Astrocyte (in vitro differentiated cells and primary cell): ENCODE measurements around the gene RARRES1. TPM values are rescaled to one million over a fixed set of nuclear protein-coding genes. Genes with fewer than 3 reads are reported as not detected.

Experiments used
- DNase-seq: peaks from one replicate; pipeline ENCODE4 v3.0.0-alpha.2; 2010; ENCODE audit warnings: low read depth
- FAIRE-seq: peaks from 2 replicates; lab custom pipeline; 2011; peaks lifted over from hg19 to GRCh38; lab: Jason Lieb, UNC
- H2AFZ ChIP-seq: 2 replicates; pipeline ENCODE4 v1.6.0; 2012; ENCODE audit warnings: low read depth, low read length, inconsistent platforms
- H3K27ac ChIP-seq: 2 replicates; pipeline ENCODE4 v1.5.1; 2011; ENCODE audit warnings: low read depth, low read length, inconsistent platforms
- H3K27me3 ChIP-seq: 2 replicates; pipeline ENCODE4 v1.6.0; 2011; ENCODE audit warnings: low read length, inconsistent platforms; ENCODE audit not compliant: insufficient read depth
- H3K36me3 ChIP-seq: 2 replicates; pipeline ENCODE4 v1.5.1; 2011; ENCODE audit warnings: low read length, inconsistent platforms; ENCODE audit not compliant: insufficient read depth
- H3K4me1 ChIP-seq: 2 replicates; pipeline ENCODE4 v1.5.1; 2011; ENCODE audit warnings: low read length, inconsistent platforms; ENCODE audit not compliant: insufficient read depth
- H3K4me2 ChIP-seq: 2 replicates; pipeline ENCODE4 v1.6.0; 2012; ENCODE audit warnings: low read length, inconsistent platforms
- H3K4me3 ChIP-seq: 2 replicates; pipeline ENCODE4 v1.5.1; 2011; ENCODE audit warnings: low read depth, mild to moderate bottlenecking, low read length, inconsistent platforms; ENCODE audit not compliant: insufficient read depth
- H3K79me2 ChIP-seq: 2 replicates; pipeline ENCODE4 v1.6.0; 2012; ENCODE audit warnings: mild to moderate bottlenecking, low read length, inconsistent platforms; ENCODE audit not compliant: insufficient read depth
- H3K9ac ChIP-seq: 2 replicates; pipeline ENCODE4 v1.6.0; 2012; ENCODE audit warnings: mild to moderate bottlenecking, low read length, inconsistent platforms
- H3K9me3 ChIP-seq: 2 replicates; pipeline ENCODE4 v1.5.1; 2012; ENCODE audit warnings: low read depth, mild to moderate bottlenecking, low read length, inconsistent platforms; ENCODE audit not compliant: insufficient read depth
- H4K20me1 ChIP-seq: 2 replicates; pipeline ENCODE4 v1.6.0; 2012; ENCODE audit warnings: low read length, inconsistent platforms; ENCODE audit not compliant: insufficient read depth
- H3K27ac Mint-ChIP-seq: one replicate; pipeline ENCODE4 v1.8.0; 2021; ENCODE audit warnings: mild to moderate bottlenecking, mixed read lengths; ENCODE audit not compliant: unreplicated experiment
- H3K27me3 Mint-ChIP-seq: one replicate; pipeline ENCODE4 v1.8.0; 2021; ENCODE audit warnings: low read depth, mixed read lengths; ENCODE audit not compliant: unreplicated experiment
- H3K36me3 Mint-ChIP-seq: one replicate; pipeline ENCODE4 v1.8.0; 2021; ENCODE audit warnings: low read depth, mixed read lengths; ENCODE audit not compliant: unreplicated experiment
- H3K4me1 Mint-ChIP-seq: one replicate; pipeline ENCODE4 v1.8.0; 2021; ENCODE audit warnings: low read depth, mixed read lengths; ENCODE audit not compliant: unreplicated experiment
- H3K4me3 Mint-ChIP-seq: one replicate; pipeline ENCODE4 v1.8.0; 2021; ENCODE audit warnings: mild to moderate bottlenecking, moderate library complexity, mixed read lengths; ENCODE audit not compliant: unreplicated experiment
- H3K9me3 Mint-ChIP-seq: one replicate; pipeline ENCODE4 v1.8.0; 2021; ENCODE audit warnings: mild to moderate bottlenecking, mixed read lengths; ENCODE audit not compliant: unreplicated experiment
- CTCF ChIP-seq: IDR thresholded peaks from 2 replicates; pipeline ENCODE4 v1.5.1; 2011; ENCODE audit warnings: low read depth, mild to moderate bottlenecking, inconsistent platforms, low read length, moderate library complexity; ENCODE audit not compliant: insufficient read depth
- EZH2 ChIP-seq: IDR thresholded peaks from 2 replicates; pipeline ENCODE4 v1.6.1; 2012; ENCODE audit warnings: mild to moderate bottlenecking, low read length, inconsistent platforms; ENCODE audit not compliant: insufficient read depth
- total RNA-seq: library from RNA; stranded (reverse); gene quantifications from 2 replicates; pipeline ENCODE4 v1.2.1, GENCODE V29; 2021

Gene RARRES1
- total RNA-seq, 1 donor from 2014 or later = 1.2 TPM

GRCh38 chr3:158773845-158774830, 41.9 kb upstream of the RARRES1 start:
- no peak overlapping the region for H3K27ac ChIP-seq
- no peaks in the 10 kb centered on the region for H3K36me3 Mint-ChIP-seq
- no peaks in the 10 kb centered on the region for H4K20me1 ChIP-seq
- H3K36me3 ChIP-seq = no peaks in the 10 kb centered on the region
- DNase-seq = peak; percentile 72
- H3K79me2 ChIP-seq = no peaks in the 10 kb centered on the region
- H3K4me3 Mint-ChIP-seq = no peak overlapping the region
- H3K9me3 Mint-ChIP-seq = no peaks in the 10 kb centered on the region
- peaks cover 16% of the 10 kb centered on the region for H3K4me1 ChIP-seq
- no peak overlapping the region for H3K27ac Mint-ChIP-seq
- no peak overlapping the region for H3K4me2 ChIP-seq
- no peaks in the 10 kb centered on the region for H3K27me3 ChIP-seq
- peaks cover 4% of the 10 kb centered on the region for H3K27me3 Mint-ChIP-seq
- TF ChIP-seq EZH2 (no peak), CTCF (no peak)
- H3K4me1 Mint-ChIP-seq = peaks cover 17% of the 10 kb centered on the region
- H3K9ac ChIP-seq = no peak overlapping the region
- no peak overlapping the region for H3K4me3 ChIP-seq
- FAIRE-seq = peak; percentile 73
- H3K9me3 ChIP-seq = no peaks in the 10 kb centered on the region
- H2AFZ ChIP-seq = no peak overlapping the region

DNA sequence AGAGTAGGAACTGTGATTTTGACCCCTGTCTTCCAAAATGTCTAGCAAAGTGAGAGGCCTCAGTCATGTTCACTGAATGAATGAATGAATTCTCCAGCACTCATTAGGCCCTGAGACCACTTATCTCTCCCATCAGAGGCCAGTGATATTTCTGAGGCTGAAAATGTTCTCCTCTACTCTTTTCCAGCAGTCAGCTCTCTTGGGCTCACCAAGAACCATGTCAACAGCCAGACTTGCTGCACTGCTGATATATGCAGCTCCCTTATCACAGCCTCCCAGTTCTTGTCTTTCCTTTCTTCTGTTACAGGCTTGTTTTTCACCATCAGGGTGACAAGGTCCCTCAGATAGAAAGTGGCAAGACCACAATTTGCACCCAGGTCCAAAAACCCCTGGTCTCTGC, 40.9 kb upstream of the RARRES1 start:
- Histone ChIP-seq H3K79me2 (no peaks in the 10 kb centered on the region), H3K27me3 (no peaks in the 10 kb centered on the region), H3K36me3 (no peaks in the 10 kb centered on the region), H3K27ac (no peak overlapping the region), H3K4me2 (no peak overlapping the region), H3K4me3 (no peak overlapping the region), H3K9me3 (no peaks in the 10 kb centered on the region), H4K20me1 (no peaks in the 10 kb centered on the region), H3K9ac (no peak overlapping the region), H2AFZ (no peak overlapping the region), H3K4me1 (peaks cover 26% of the 10 kb centered on the region)
- FAIRE-seq (no peak), DNase-seq (no peak)
- H3K4me1 Mint-ChIP-seq = peaks cover 27% of the 10 kb centered on the region
- H3K4me3 Mint-ChIP-seq = no peak overlapping the region
- TF ChIP-seq EZH2 (no peak), CTCF (no peak)
- peaks cover 4% of the 10 kb centered on the region for H3K27me3 Mint-ChIP-seq
- no peak overlapping the region for H3K27ac Mint-ChIP-seq
- no peaks in the 10 kb centered on the region for H3K36me3 Mint-ChIP-seq
- H3K9me3 Mint-ChIP-seq = no peaks in the 10 kb centered on the region

DNA sequence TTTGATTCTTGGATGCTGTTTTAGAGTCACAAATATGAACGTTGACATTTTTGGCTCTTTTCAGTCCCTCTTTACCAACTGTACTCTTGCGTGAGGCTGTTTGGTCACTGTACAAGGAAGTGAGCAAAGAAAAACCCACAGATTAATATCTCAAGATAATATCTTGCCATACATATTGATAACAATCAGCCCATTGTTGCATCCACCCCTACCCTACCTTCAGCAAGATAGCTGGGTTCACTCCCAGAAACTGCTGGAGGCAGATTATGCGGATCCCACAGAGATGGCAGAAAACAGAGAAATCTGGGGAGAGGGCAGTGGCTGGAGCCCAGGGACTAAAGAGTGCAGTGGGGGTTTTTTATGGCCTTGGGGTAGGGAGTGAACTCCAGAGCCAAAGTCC, 39.7 kb upstream of the RARRES1 start:
- H3K36me3 Mint-ChIP-seq = no peaks in the 10 kb centered on the region

More for the DNA sequence above, 39.7 kb upstream of the RARRES1 start:
- H3K27me3 Mint-ChIP-seq = peaks cover 4% of the 10 kb centered on the region
- no peaks in the 10 kb centered on the region for H3K79me2 ChIP-seq
- H3K4me3 ChIP-seq = no peak overlapping the region
- no peaks in the 10 kb centered on the region for H3K9me3 Mint-ChIP-seq
- H3K27ac Mint-ChIP-seq = no peak overlapping the region
- H3K4me1 Mint-ChIP-seq = peaks cover 29% of the 10 kb centered on the region
- FAIRE-seq (no peak), DNase-seq (no peak)
- no peak overlapping the region for H3K4me3 Mint-ChIP-seq
- H3K9ac ChIP-seq = no peak overlapping the region
- H4K20me1 ChIP-seq = no peaks in the 10 kb centered on the region
- peaks cover 31% of the 10 kb centered on the region for H3K4me1 ChIP-seq
- TF ChIP-seq EZH2 (no peak), CTCF (no peak)
- H2AFZ ChIP-seq = no peak overlapping the region
- no peaks in the 10 kb centered on the region for H3K36me3 ChIP-seq
- no peaks in the 10 kb centered on the region for H3K9me3 ChIP-seq
- no peak overlapping the region for H3K4me2 ChIP-seq
- no peak overlapping the region for H3K27ac ChIP-seq
- H3K27me3 ChIP-seq = no peaks in the 10 kb centered on the region
